GM21381 (cell line): ENCODE results near the gene AICDA.
"Not testable (repeated sequence)": the region's sequence is repeated elsewhere in the genome, so short reads cannot be mapped to it uniquely, and the experiment has no call there.

ENCODE experiments used
- ATAC-seq: cut with Tn5 transposase; IDR thresholded peaks from one replicate; pipeline ENCODE4 v1.9.1; 2021; ENCODE audit warnings: mild to moderate bottlenecking, moderate library complexity; ENCODE audit not compliant: unreplicated experiment

Gene AICDA

GRCh38 chr12:8615206-8615605, 2.5 kb upstream of the AICDA start:
- ATAC-seq, result no peak

GRCh38 chr12:8613881-8614280, 1.2 kb upstream of the AICDA start:
- not testable (repeated sequence) for ATAC-seq

- no peak for ATAC-seq
Measured at GRCh38 chr12:8609061-8609570, 3.5 kb downstream of the AICDA start.

GRCh38 chr12:8606890-8607289, 5.8 kb downstream of the AICDA start:
- ATAC-seq, result no peak

GRCh38 chr12:8605057-8605456, 7.6 kb downstream of the AICDA start:
- no peak for ATAC-seq

GRCh38 chr12:8603856-8604255, 8.8 kb downstream of the AICDA start:
- no peak for ATAC-seq

GRCh38 chr12:8603286-8603685, 9.4 kb downstream of the AICDA start:
- no peak for ATAC-seq

- ATAC-seq, result no peak
Measured at GRCh38 chr12:8596561-8596960, 16.1 kb downstream of the AICDA start.

GRCh38 chr12:8594072-8594471, 18.6 kb downstream of the AICDA start:
- no peak for ATAC-seq

- ATAC-seq, result no peak
Measured at GRCh38 chr12:8593246-8593645, 19.4 kb downstream of the AICDA start.

- ATAC-seq, result no peak
Measured at GRCh38 chr12:8590842-8591545, 21.7 kb downstream of the AICDA start.

- ATAC-seq, result no peak
Measured at GRCh38 chr12:8589679-8590078, 23.0 kb downstream of the AICDA start.

GRCh38 chr12:8584478-8584877, 28.2 kb downstream of the AICDA start:
- not testable (repeated sequence) for ATAC-seq

GRCh38 chr12:8584004-8584403, 28.7 kb downstream of the AICDA start:
- ATAC-seq, result no peak

- ATAC-seq, result no peak
Measured at GRCh38 chr12:8581098-8581784, 31.4 kb downstream of the AICDA start.

- ATAC-seq, result no peak
Measured at GRCh38 chr12:8577879-8578278, 34.8 kb downstream of the AICDA start.

- no peak for ATAC-seq
Measured at GRCh38 chr12:8572507-8572906, 40.2 kb downstream of the AICDA start.

GRCh38 chr12:8566525-8566924, 46.1 kb downstream of the AICDA start:
- no peak for ATAC-seq

GRCh38 chr12:8566052-8566451, 46.6 kb downstream of the AICDA start:
- ATAC-seq, result not testable (repeated sequence)

- ATAC-seq, result no peak
Measured at GRCh38 chr12:8564656-8565055, 48.0 kb downstream of the AICDA start.

GRCh38 chr12:8563356-8563755, 49.3 kb downstream of the AICDA start:
- no peak for ATAC-seq

- ATAC-seq, result no peak
Measured at GRCh38 chr12:8562310-8562709, 50.3 kb downstream of the AICDA start.
